H9 (cell line): Measurements from ENCODE around the gene CENPP. TPM values are rescaled to one million over a fixed set of nuclear protein-coding genes. Genes with fewer than 3 reads are reported as not detected.

Experiments
- DNase-seq: peaks from one replicate; pipeline ENCODE4 v3.0.0-alpha.2; 2017
- H2AFZ ChIP-seq: one replicate; pipeline ENCODE4 v1.6.1; 2013; ENCODE audit warnings: mild to moderate bottlenecking, low read length, control low read depth, moderate library complexity
- H2AK5ac ChIP-seq: 2 replicates; pipeline ENCODE4 v1.6.1; 2013; ENCODE audit warnings: low read length, control low read depth, mixed read lengths; ENCODE audit not compliant: insufficient read length
- H2BK120ac ChIP-seq: one replicate; pipeline ENCODE4 v1.6.1; 2013; ENCODE audit warnings: low read depth, mild to moderate bottlenecking, low read length, control low read depth, inconsistent platforms; ENCODE audit not compliant: poor library complexity, severe bottlenecking
- H2BK12ac ChIP-seq: 2 replicates; pipeline ENCODE4 v1.6.1; 2013; ENCODE audit warnings: low read length, control low read depth, mixed read lengths, low read depth; ENCODE audit not compliant: insufficient read length
- H2BK15ac ChIP-seq: 2 replicates; pipeline ENCODE4 v1.6.1; 2013; ENCODE audit warnings: low read depth, low read length, control low read depth
- H2BK20ac ChIP-seq: one replicate; pipeline ENCODE4 v1.6.1; 2013; ENCODE audit warnings: low read depth, mild to moderate bottlenecking, low read length, control low read depth, inconsistent platforms; ENCODE audit not compliant: poor library complexity, severe bottlenecking
- H2BK5ac ChIP-seq: 2 replicates; pipeline ENCODE4 v1.6.1; 2013; ENCODE audit warnings: low read length, control low read depth, mixed read lengths; ENCODE audit not compliant: insufficient read length
- H3K14ac ChIP-seq: 2 replicates; pipeline ENCODE4 v1.6.1; 2013; ENCODE audit warnings: low read length, control low read depth; ENCODE audit not compliant: insufficient read depth
- H3K18ac ChIP-seq: 2 replicates; pipeline ENCODE4 v1.6.1; 2013; ENCODE audit warnings: low read depth, mild to moderate bottlenecking, mixed read lengths, low read length, control low read depth; ENCODE audit not compliant: insufficient read length
- H3K23ac ChIP-seq: 2 replicates; pipeline ENCODE4 v1.6.1; 2013; ENCODE audit warnings: low read length, control low read depth, mixed read lengths, low read depth; ENCODE audit not compliant: insufficient read length
- H3K23me2 ChIP-seq: 2 replicates; pipeline ENCODE4 v1.6.1; 2013; ENCODE audit warnings: low read depth, mild to moderate bottlenecking, mixed read lengths, low read length, control low read depth; ENCODE audit not compliant: insufficient read length, poor library complexity, severe bottlenecking
- H3K27ac ChIP-seq: 2 replicates; pipeline ENCODE4 v1.5.1; 2013; ENCODE audit warnings: low read length, control low read depth, mixed read lengths, low read depth; ENCODE audit not compliant: insufficient read length
- H3K27me3 ChIP-seq: 2 replicates; pipeline ENCODE4 v1.6.1; 2013; ENCODE audit warnings: low read length, control low read depth, inconsistent platforms; ENCODE audit not compliant: insufficient read depth
- H3K4ac ChIP-seq: 2 replicates; pipeline ENCODE4 v1.6.1; 2013; ENCODE audit warnings: low read depth, mild to moderate bottlenecking, control low read depth, inconsistent platforms, low read length, moderate library complexity
- H3K4me1 ChIP-seq: 2 replicates; pipeline ENCODE4 v1.6.1; 2013; ENCODE audit warnings: low read length, control low read depth, inconsistent platforms; ENCODE audit not compliant: insufficient read depth
- H3K4me2 ChIP-seq: 2 replicates; pipeline ENCODE4 v1.6.1; 2013; ENCODE audit warnings: low read length, control low read depth, mixed read lengths; ENCODE audit not compliant: insufficient read length, insufficient read depth
- H3K56ac ChIP-seq: 2 replicates; pipeline ENCODE4 v1.6.1; 2013; ENCODE audit warnings: low read depth, mild to moderate bottlenecking, mixed read lengths, low read length, control low read depth; ENCODE audit not compliant: insufficient read length
- H3K79me1 ChIP-seq: 2 replicates; pipeline ENCODE4 v1.6.1; 2013; ENCODE audit warnings: low read depth, mild to moderate bottlenecking, moderate library complexity, low read length, control low read depth, inconsistent platforms; ENCODE audit not compliant: insufficient read depth, poor library complexity, severe bottlenecking
- H3K79me2 ChIP-seq: 2 replicates; pipeline ENCODE4 v1.6.1; 2013; ENCODE audit warnings: low read length, control low read depth, inconsistent platforms; ENCODE audit not compliant: insufficient read depth
- H3K9ac ChIP-seq: 2 replicates; pipeline ENCODE4 v1.6.1; 2013; ENCODE audit warnings: low read length, control low read depth, mixed read lengths; ENCODE audit not compliant: insufficient read length; ENCODE audit errors: extremely low read depth
- H3K9me3 ChIP-seq: one replicate; pipeline ENCODE4 v1.6.1; 2013; ENCODE audit warnings: low read depth, low read length, inconsistent platforms; ENCODE audit not compliant: control insufficient read depth
- H3T11ph ChIP-seq: one replicate; pipeline ENCODE4 v1.6.1; 2013; ENCODE audit warnings: mild to moderate bottlenecking, low read length, control low read depth, inconsistent platforms
- H4K20me1 ChIP-seq: one replicate; pipeline ENCODE4 v1.6.1; 2013; ENCODE audit not compliant: control insufficient read depth, insufficient read length, insufficient read depth
- H4K5ac ChIP-seq: 2 replicates; pipeline ENCODE4 v1.6.1; 2013; ENCODE audit warnings: low read depth, mild to moderate bottlenecking, mixed read lengths, low read length, control low read depth; ENCODE audit not compliant: insufficient read length
- H4K8ac ChIP-seq: replicated peaks from 2 replicates; pipeline ENCODE4 v1.6.1; 2013; ENCODE audit warnings: low read length, control low read depth, mixed read lengths, low read depth; ENCODE audit not compliant: insufficient read length
- H4K91ac ChIP-seq: 2 replicates; pipeline ENCODE4 v1.6.1; 2013; ENCODE audit warnings: low read depth, mild to moderate bottlenecking, moderate library complexity, mixed read lengths, low read length, control low read depth; ENCODE audit not compliant: insufficient read length
- H3K27ac Mint-ChIP-seq, 3 experiments: 2 replicates in 2 of 3; 3 replicates in 1 of 3; pipeline ENCODE4 v1.8.0; 2020 to 2021; ENCODE audit warnings: mixed read lengths in 3 of 3, mild to moderate bottlenecking in 1 of 3, moderate library complexity in 1 of 3
- H3K27me3 Mint-ChIP-seq: 2 replicates; pipeline ENCODE4 v1.8.0; 2021; ENCODE audit warnings: low read depth, mild to moderate bottlenecking, moderate library complexity, mixed read lengths
- H3K36me3 Mint-ChIP-seq, 3 experiments: 2 replicates in 2 of 3; 3 replicates in 1 of 3; pipeline ENCODE4 v1.8.0; 2020 to 2021; ENCODE audit warnings: low read depth in 3 of 3, mixed read lengths in 3 of 3; ENCODE audit not compliant: insufficient read depth in 1 of 3
- H3K4me1 Mint-ChIP-seq, 2 experiments: 2 replicates each; pipeline ENCODE4 v1.8.0; 2020; ENCODE audit warnings: mixed read lengths in 2 of 2
- H3K4me3 Mint-ChIP-seq, 2 experiments: 2 replicates in 1 of 2; 3 replicates in 1 of 2; pipeline ENCODE4 v1.8.0; 2020 to 2021; ENCODE audit warnings: mild to moderate bottlenecking in 2 of 2, mixed read lengths in 2 of 2, moderate library complexity in 1 of 2
- H3K9me3 Mint-ChIP-seq, 2 experiments: 2 replicates in 1 of 2; 3 replicates in 1 of 2; pipeline ENCODE4 v1.8.0; 2020; ENCODE audit warnings: mild to moderate bottlenecking in 2 of 2, mixed read lengths in 2 of 2, moderate library complexity in 1 of 2
- total RNA-seq: library from RNA; stranded (reverse); gene quantifications from 2 replicates; pipeline ENCODE4 v1.2.1, GENCODE V29; 2021
- TF ChIP-seq, protein P1 (sequence below): fragments of 200-600 bp; sonication (generic); conservative IDR thresholded peaks from 3 replicates; pipeline ENCODE4 v1.8.0; 2021; ENCODE audit warnings: antibody characterized with exemption, mild to moderate bottlenecking

Gene CENPP
- total RNA-seq, 1 experiment from 2014 or later: 9.1 TPM

- Histone ChIP-seq H4K5ac (no peak overlapping the region), H3K4ac (no peak overlapping the region), H3K79me2 (no peaks in the 10 kb centered on the region), H4K20me1 (no peaks in the 10 kb centered on the region), H3K9ac (no peak overlapping the region), H3T11ph (no peak overlapping the region), H3K79me1 (no peaks in the 10 kb centered on the region), H4K91ac (no peak overlapping the region), H4K8ac (no peak overlapping the region), H3K4me2 (no peak overlapping the region), H2AFZ (no peak overlapping the region), H2BK15ac (no peak overlapping the region), H2BK5ac (no peak overlapping the region), H2BK120ac (no peak overlapping the region), H2AK5ac (no peak overlapping the region), H3K9me3 (no peaks in the 10 kb centered on the region), H3K4me1 (no peaks in the 10 kb centered on the region), H2BK20ac (no peak overlapping the region), H3K27me3 (no peaks in the 10 kb centered on the region), H3K23me2 (no peaks in the 10 kb centered on the region), H2BK12ac (no peak overlapping the region), H3K18ac (no peak overlapping the region), H3K14ac (no peak overlapping the region), H3K27ac (no peak overlapping the region), H3K23ac (no peak overlapping the region), H3K56ac (no peak overlapping the region)
- DNase-seq: no peak
- H3K36me3 Mint-ChIP-seq: no peaks in the 10 kb centered on the region
- no peaks in the 10 kb centered on the region for H3K27me3 Mint-ChIP-seq
- H3K27ac Mint-ChIP-seq: no peak overlapping the region
- TF ChIP-seq, protein P1, sequence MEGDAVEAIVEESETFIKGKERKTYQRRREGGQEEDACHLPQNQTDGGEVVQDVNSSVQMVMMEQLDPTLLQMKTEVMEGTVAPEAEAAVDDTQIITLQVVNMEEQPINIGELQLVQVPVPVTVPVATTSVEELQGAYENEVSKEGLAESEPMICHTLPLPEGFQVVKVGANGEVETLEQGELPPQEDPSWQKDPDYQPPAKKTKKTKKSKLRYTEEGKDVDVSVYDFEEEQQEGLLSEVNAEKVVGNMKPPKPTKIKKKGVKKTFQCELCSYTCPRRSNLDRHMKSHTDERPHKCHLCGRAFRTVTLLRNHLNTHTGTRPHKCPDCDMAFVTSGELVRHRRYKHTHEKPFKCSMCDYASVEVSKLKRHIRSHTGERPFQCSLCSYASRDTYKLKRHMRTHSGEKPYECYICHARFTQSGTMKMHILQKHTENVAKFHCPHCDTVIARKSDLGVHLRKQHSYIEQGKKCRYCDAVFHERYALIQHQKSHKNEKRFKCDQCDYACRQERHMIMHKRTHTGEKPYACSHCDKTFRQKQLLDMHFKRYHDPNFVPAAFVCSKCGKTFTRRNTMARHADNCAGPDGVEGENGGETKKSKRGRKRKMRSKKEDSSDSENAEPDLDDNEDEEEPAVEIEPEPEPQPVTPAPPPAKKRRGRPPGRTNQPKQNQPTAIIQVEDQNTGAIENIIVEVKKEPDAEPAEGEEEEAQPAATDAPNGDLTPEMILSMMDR: no peak
- H3K9me3 Mint-ChIP-seq: no peaks in the 10 kb centered on the region
- no peak overlapping the region for H3K4me3 Mint-ChIP-seq
- H3K4me1 Mint-ChIP-seq: peaks cover 6 to 7% of the 10 kb centered on the region in 2 experiments
These were observed 185.0 kb downstream of the CENPP start for GRCh38 chr9:92510747-92511146.
